ENCODE data around the gene PTPN14. TPM values are rescaled to one million over a fixed set of nuclear protein-coding genes. Genes with fewer than 3 reads are reported as not detected.

PTPN14 gene
- total RNA-seq (2022; extraction: Qiagen RNA extraction): 9.3 to 12.1 TPM (median 11.2 TPM) in 5 replicates

DNA sequence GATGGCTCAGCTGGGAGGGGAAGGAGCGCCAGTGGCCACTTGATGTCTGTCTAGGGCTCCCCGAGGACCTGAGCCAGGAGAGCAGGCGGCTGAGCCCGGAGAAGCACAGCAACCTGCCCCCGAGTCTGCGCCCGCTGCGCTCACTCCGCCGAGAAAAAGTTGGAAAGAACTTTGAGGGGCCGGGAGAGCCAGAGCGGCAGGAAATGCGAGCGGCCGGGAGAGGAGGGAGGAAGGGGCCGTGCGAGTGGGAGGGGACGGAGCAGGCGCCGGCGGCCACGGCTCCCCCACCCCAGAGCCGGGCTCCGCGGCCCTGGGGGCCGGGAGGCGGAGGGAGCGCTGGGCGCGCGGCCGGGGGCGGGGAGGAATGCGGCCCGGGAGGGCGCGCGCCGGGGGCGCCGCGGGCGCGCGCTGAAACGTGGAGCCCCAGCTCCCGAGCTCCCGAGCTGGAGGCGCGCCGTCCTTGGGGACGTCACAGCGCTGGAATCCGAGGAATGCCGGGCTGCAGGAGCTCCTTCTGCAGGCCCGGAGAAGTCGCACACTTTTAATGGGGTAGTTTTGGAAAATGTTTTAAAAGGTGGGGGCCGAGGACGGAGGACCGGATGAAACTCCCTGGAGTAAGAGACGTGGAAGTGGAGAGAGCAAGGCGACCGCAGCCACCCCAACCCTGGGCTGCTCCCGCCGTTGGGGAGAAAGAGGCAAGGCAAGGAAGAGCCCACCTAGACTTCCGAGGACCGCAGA is at the start of gene PTPN14:
Gene PTPN14 (minus strand): TSS at position 167 of the 738 bp plus-strand sequence. CDS start 86,799 bp downstream, outside the sequence.

Other genes starting within 250 kb of the PTPN14 start
- gene CENPF, start 51.6 kb upstream of the PTPN14 start, total RNA-seq (2022; extraction: Qiagen RNA extraction): 57.3 to 90.3 TPM (median 65.6 TPM) in 5 replicates

Measured in A549 treated with AZD2906 at 1 μM for 4 hours (cell line).